K562 treated with DMSO at 1 percent for 4 hours (cell line): ENCODE data around the gene GAGE12J. TPM values are rescaled to one million over a fixed set of nuclear protein-coding genes. Genes with fewer than 3 reads are reported as not detected.

Experiments used
- total RNA-seq: library from RNA; unstranded; fragments of 300-600 nt; gene quantifications from 2 replicates; pipeline ENCODE4 v1.2.3, GENCODE V29; 2022; ENCODE audit not compliant: insufficient read depth

The GAGE12J gene, protein sequence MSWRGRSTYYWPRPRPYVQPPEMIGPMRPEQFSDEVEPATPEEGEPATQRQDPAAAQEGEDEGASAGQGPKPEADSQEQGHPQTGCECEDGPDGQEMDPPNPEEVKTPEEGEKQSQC
- total RNA-seq, result not detected in 2 replicates

DNA sequence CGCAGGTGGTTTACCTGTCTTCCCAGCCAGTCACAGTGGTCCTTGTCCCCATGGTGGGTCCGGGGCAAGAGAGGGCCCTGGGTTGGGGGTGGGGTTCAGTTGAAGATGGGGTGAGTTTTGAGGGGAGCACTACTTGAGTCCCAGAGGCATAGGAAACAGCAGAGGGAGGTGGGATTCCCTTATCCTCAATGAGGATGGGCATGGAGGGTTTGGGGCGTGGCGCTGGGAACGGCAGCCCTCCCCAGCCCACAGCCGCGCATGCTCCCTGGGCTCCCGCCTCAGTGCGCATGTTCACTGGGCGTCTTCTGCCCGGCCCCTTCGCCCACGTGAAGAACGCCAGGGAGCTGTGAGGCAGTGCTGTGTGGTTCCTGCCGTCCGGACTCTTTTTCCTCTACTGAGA lies at the start of gene GAGE12J:
Gene GAGE12J, plus strand, starts transcription at position 301 of the 400 bp plus-strand sequence. CDS start 1,157 bp downstream, outside the sequence.

DNA sequence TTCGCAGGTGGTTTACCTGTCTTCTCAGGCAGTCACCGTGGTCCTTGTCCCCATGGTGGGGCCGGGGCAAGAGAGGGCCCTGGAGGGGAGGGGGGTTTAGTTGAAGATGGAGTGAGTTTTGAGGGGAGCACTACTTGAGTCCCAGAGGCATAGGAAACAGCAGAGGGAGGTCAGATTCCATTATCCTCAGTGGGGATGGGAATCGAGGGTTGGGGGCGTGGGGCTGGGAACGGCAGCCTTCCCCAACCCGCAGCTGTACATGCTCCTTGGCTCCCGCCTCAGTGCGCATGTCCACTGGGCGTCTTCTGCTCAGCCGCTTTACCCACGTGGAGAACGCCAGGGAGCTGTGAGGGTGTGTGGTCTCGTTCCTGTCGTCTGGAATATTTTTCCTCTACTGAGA lies 18.5 kb upstream of the GAGE12J start, which contains the start of gene GAGE10:
Gene GAGE10, plus strand, starts transcription at position 301 of the 400 bp plus-strand sequence. CDS start 1,214 bp downstream, outside the sequence.

DNA sequence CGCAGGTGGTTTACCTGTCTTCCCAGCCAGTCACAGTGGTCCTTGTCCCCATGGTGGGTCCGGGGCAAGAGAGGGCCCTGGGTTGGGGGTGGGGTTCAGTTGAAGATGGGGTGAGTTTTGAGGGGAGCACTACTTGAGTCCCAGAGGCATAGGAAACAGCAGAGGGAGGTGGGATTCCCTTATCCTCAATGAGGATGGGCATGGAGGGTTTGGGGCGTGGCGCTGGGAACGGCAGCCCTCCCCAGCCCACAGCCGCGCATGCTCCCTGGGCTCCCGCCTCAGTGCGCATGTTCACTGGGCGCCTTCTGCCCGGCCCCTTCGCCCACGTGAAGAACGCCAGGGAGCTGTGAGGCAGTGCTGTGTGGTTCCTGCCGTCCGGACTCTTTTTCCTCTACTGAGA lies 9.4 kb downstream of the GAGE12J start, which contains the start of gene GAGE13:
Gene GAGE13, plus strand, starts transcription at position 301 of the 400 bp plus-strand sequence. CDS start 1,156 bp downstream, outside the sequence.

Other genes starting within 250 kb of the GAGE12J start
- gene PRAF2, start 248.0 kb upstream of the GAGE12J start, total RNA-seq, result 2.9 and 7.4 TPM in 2 replicates
- 130 and 139 TPM in 2 replicates for gene WDR45, start 242.2 kb upstream of the GAGE12J start, total RNA-seq
- gene GPKOW, start 198.3 kb upstream of the GAGE12J start, total RNA-seq, result 30.7 and 38.3 TPM in 2 replicates
- 4.6 and 7.0 TPM in 2 replicates for gene MAGIX, start 159.3 kb upstream of the GAGE12J start, total RNA-seq
- gene PLP2, start 150.1 kb upstream of the GAGE12J start, total RNA-seq, result 260 and 274 TPM in 2 replicates
- gene PRICKLE3, start 135.7 kb upstream of the GAGE12J start, total RNA-seq, result 18.2 and 23.2 TPM in 2 replicates
- 0.83 and 2.3 TPM in 2 replicates for gene SYP, start 121.8 kb upstream of the GAGE12J start, total RNA-seq
- 0.33 TPM in 1 of 2 replicates, not detected in the other for gene CACNA1F, start 88.7 kb upstream of the GAGE12J start, total RNA-seq
- gene CCDC22, start 86.6 kb upstream of the GAGE12J start, total RNA-seq, result 19.9 and 24.8 TPM in 2 replicates
- not detected in 2 replicates for gene FOXP3, start 57.3 kb upstream of the GAGE12J start, total RNA-seq
- 3.4 and 4.3 TPM in 2 replicates for gene PPP1R3F, start 52.2 kb upstream of the GAGE12J start, total RNA-seq
- gene GAGE10, start 18.4 kb upstream of the GAGE12J start, total RNA-seq, result not detected in 2 replicates
- gene GAGE13, start 9.5 kb downstream of the GAGE12J start, total RNA-seq, result 4.6 and 7.1 TPM in 2 replicates
- gene GAGE12C, start 210.1 kb downstream of the GAGE12J start, total RNA-seq, result not detected in 2 replicates
- not detected in 2 replicates for gene GAGE12D, start 219.7 kb downstream of the GAGE12J start, total RNA-seq
- gene GAGE12E, start 229.3 kb downstream of the GAGE12J start, total RNA-seq, result not detected in 2 replicates
- gene GAGE12F, start 238.8 kb downstream of the GAGE12J start, total RNA-seq, result not detected in 2 replicates
- gene GAGE12G, start 248.4 kb downstream of the GAGE12J start, total RNA-seq, result not detected in 2 replicates